HG02884 (cell line): Measurements from ENCODE around the gene MC1R.
A peak's percentile ranks its signal among the peaks of the same experiment; 100 is the strongest.
"Not testable (repeated sequence)": the region's sequence is repeated elsewhere in the genome, so short reads cannot be mapped to it uniquely, and the experiment has no call there.

ENCODE experiments used
- ATAC-seq: cut with Tn5 transposase; IDR thresholded peaks from one replicate; pipeline ENCODE4 v1.9.1; 2021; ENCODE audit warnings: mild to moderate bottlenecking, moderate library complexity; ENCODE audit not compliant: unreplicated experiment

The MC1R gene

DNA sequence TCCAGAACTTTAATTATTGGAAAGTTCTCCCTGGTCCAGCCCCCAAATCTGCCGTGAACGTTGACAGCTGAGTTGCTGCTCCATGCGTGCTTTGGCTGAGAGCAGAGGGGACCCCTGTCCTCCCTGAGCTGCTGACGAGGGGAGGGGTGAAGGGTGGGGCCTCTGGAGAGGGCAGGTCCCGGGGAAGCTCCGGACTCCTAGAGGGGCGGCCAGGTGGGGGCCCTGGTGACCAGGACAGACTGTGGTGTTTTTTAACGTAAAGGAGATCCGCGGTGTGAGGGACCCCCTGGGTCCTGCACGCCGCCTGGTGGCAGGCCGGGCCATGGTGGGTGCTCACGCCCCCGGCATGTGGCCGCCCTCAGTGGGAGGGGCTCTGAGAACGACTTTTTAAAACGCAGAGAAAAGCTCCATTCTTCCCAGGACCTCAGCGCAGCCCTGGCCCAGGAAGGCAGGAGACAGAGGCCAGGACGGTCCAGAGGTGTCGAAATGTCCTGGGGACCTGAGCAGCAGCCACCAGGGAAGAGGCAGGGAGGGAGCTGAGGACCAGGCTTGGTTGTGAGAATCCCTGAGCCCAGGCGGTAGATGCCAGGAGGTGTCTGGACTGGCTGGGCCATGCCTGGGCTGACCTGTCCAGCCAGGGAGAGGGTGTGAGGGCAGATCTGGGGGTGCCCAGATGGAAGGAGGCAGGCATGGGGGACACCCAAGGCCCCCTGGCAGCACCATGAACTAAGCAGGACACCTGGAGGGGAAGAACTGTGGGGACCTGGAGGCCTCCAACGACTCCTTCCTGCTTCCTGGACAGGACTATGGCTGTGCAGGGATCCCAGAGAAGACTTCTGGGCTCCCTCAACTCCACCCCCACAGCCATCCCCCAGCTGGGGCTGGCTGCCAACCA, at the start of gene MC1R:
TSS of gene MC1R (plus strand) at position 410 of the 895 bp plus-strand sequence. CDS start at position 807, 397 bp downstream.
- ATAC-seq, result peak; percentile 4

DNA sequence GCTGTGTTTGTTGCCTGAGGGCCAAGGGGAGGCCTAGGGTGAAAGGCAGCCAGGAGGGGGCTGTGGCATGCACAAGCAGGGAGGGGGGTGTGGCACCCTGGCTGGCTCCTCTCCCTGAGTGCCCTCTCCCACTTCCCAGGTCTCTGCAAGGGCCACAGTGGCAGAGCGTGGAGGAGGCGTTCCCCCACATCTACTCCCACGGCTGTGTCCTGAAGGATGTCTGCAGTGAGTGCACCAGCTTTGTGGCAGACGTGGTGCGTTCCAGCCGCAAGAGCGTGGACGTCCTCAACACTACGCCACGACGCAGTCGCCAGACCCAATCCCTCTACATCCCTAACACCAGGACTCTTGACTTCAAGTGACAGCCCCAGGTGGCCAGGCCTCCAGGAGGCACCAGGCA, 48.8 kb upstream of the MC1R start:
- no peak for ATAC-seq

DNA sequence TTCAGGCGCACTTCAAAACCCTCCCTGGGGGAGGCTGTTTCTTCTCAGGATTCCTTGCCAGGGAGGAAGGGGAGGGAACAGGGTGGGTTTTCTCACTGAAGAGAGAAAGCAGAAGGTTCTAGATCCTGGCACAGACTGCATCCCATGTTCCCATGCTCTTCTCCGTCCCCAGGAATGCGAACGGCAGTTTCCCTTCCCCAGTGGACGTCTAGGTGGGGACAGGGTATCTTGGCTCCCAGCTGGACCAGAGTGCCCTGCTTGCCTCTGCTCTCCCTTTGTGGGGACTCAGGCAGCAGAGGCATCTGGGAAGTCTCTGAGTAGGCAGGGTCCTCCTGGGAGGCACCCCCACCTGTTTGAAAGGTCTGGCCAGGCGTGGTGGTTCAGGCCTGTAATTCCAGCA, 48.2 kb upstream of the MC1R start:
- ATAC-seq, result no peak

- no peak for ATAC-seq
Measured at GRCh38 chr16:89871895-89872294, 46.8 kb upstream of the MC1R start.

DNA sequence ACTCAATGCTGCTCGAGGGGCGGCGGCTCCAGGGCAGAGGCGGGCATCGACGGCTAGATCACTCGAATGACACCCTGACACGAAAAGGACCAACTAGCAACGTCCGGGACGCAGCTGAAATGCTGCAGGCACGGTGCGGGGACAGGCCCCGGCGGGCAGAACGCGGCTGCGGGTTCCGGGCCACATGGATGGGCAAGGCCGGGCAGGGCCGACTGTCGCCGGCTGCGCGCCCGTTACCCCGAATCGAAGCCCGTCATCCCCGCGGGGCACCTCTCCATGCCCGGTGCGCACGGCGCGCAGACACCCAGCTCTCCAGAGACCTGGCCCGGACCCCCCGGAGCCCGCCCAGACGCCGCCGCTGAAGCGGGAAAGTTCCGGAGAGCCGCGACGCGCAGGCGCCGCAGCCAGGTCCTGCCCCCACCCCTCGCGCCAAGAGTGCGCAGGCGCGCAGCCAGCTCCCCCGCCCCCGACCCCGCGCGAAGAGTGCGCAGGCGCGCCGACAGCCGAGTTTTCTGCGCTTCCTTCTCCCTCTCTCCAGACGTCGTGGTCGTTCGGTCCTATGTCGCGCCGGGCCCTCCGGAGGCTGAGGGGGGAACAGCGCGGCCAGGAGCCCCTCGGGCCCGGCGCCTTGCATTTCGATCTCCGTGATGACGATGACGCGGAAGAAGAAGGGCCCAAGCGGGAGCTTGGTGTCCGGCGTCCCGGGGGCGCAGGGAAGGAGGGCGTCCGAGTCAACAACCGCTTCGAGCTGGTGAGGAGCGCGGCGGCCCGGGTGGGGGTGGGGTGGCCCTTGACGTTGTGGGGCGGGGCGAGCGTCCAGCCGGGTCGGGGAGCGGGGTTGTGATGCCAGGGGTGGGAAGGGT, 45.3 kb upstream of the MC1R start, which contains the start of gene TCF25:
TSS of gene TCF25 (plus strand) at position 484 of the 863 bp plus-strand sequence. CDS start at position 560, 76 bp downstream.
- peak; percentile 38 for ATAC-seq

DNA sequence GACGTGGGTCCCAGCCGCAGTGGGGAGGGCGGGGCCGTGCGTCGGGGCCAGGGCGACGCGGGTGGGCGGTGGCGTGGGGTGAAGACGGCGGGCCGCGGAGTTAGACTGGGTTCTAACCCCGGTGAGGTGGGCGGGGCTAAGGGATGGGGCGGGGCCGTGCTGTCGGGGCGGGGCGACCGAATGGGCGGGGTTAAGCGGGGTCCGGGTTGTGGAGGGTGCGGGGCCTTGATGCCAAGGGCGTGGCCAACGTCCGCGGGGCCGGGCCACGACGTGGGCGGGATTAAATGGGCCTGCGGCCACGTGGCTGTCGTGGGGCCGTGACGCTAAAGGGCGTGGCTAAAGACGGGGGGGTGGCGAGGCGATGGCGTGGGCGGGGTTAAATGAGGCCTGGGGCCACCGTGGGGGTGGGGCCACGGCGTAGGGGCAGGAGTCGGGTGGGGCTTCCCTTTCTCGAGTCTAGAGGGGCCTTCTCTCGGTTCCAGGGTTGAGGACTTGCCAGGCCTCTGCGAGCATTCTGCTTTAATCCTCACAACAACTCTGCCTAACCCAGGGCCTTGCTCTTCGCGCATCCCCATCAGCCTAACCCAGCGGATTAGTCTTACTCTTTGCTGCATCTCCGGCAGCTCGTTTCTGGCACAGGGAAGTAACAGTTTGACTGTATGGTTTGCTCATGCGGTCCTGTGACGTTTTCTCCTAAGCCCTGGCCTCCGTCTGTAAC, 44.5 kb upstream of the MC1R start:
- ATAC-seq, result peak; percentile 62

DNA sequence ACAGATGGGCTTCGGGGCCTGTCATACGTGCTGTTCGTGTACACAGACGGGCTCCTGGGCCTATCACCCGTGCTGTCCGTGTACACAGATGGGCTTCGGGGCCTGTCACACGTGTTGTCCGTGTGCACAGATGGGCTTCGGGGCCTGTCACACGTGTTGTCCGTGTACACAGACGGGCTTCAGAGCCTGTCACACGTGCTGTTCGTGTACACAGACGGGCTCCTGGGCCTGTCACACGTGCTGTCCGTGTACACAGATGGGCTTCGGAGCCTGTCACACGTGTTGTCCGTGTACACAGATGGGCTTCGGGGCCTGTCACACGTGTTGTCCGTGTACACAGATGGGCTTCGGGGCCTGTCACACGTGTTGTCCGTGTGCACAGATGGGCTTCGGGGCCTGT, 39.5 kb upstream of the MC1R start:
- ATAC-seq, result not testable (repeated sequence)

DNA sequence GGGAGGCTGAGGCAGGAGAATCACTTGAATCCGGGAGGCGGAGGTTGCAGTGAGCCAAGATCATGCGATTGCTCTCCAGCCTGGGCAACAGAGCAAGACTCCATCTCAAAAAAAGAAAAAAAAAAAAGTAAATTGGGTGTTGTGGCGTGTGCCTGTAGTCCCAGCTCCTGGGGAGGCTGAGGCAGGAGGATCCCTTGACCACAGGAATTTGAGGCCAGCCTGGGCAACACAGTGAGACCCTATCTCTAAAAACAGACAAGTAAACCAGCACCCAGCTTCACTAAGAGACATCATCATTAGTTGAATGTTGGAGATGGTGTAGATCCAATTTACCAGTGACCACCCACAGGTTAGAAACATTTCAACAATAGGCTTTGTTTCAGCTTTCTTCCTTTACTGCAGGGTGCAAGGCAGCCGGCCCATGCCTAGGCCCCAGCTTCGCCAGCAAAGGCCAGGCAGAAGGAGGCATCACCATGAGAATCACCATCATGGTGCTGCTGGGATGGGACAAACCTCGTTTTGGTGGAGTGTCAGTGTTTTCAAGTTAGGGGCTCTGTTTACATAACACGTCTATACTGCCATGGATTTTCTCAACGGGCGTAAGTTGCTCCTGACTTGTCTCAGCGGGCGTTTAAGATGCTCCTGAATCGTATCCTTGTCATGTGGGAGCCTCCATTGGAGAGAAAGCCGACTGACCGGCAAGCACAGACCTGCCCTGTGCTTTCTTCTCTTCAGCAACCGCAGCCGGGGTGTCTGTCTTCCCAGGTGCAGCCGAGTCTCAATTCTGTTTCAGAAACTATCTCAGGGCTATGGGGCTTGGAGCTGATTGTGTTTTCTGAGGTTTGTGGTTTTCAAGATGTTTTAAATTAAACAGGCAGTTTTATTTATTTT, 37.9 kb upstream of the MC1R start:
- ATAC-seq, result no peak

- ATAC-seq, result no peak
Measured at GRCh38 chr16:89881368-89881730, 37.3 kb upstream of the MC1R start.

- no peak for ATAC-seq
Measured at GRCh38 chr16:89883346-89884040, 35.2 kb upstream of the MC1R start.

DNA sequence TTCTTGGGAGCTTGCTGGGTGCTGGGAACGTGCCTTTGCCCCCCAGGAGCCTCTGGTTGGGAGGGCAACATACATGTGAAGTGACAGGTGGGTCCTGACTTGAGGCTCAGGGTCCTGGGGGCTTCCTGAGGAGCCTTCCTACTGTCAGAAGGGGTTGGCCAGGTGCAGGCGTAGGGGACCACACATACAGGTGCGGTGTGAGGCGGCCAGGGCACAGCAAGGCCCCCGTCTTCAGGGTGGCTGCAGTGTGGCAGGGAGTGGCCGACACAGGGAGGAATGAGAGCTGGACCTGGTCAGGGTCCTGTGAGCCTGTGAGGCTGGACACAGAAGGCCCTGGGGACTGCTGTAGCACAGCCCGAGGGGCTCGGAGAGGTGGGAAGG, 34.6 kb upstream of the MC1R start:
- ATAC-seq, result no peak

GRCh38 chr16:89887243-89887642, 31.4 kb upstream of the MC1R start:
- no peak for ATAC-seq

GRCh38 chr16:89890200-89890599, 28.5 kb upstream of the MC1R start:
- no peak for ATAC-seq

GRCh38 chr16:89890886-89891657, 27.6 kb upstream of the MC1R start:
- ATAC-seq, result no peak

- no peak for ATAC-seq
Measured at GRCh38 chr16:89892055-89892630, 26.5 kb upstream of the MC1R start.

DNA sequence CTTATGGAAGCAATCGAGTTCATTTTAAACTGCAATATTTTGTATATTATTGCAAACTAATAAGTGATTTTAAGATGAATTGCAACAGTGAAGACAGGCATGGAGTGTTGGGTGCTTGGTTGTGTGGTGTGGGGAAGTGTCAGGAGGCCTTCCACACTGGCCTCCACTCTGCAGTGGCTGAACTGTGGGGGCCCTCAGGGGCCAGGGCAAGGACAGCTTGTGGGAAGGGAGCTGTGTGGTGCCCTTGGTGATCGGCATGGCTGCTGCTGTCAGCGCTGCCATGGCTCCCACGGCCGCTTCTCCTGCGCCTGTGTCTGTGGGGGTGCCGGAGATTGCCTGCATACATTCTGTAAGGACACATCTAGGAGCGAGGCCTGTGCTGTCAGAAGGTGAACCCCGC, 26.0 kb upstream of the MC1R start:
- no peak for ATAC-seq

DNA sequence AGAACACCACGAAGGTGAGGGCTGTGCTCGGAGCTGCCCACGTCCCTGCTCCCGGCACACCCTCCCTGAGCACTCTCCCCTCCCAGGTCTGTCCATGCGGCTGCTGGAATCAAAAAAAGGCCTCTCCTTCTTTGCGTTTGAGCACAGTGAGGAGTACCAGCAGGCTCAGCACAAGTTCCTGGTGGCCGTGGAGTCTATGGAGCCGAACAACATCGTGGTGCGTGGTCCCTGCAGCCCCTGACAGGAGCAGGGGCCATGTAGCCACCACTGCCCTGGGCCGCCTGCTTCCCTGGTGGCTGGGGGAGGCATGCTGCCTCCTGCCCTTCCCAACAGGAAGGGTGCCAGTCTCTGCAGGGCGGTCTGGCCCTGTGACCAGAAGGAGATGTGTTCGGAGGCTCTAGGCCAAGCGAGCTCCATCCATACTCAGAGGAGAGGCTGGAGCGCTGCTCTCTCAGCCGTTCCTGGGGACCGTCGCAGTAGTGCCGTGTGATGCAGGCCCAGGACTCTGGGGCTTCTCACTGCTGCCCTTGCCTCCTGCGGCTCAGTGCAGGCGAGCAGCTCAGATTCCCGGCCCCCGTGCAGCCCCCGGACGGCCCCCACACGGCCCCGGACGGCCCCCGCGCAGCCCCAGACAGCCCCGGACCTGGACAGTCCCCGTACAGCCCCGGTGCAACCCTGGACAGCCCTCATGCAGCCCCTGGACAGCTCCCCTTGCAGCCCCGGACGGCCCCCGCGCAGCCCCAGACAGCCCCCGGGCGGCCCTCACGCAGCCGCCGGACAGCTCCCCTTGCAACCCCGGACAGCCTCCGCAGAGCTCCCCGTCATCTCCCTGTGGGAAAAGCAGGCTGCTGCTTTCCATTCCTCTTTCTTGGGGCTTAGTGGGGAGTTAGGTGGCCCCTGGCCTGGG, 24.8 kb upstream of the MC1R start:
- ATAC-seq, result no peak
